Keratinocyte (primary cell): ENCODE measurements around the gene PAX7. TPM values are rescaled to one million over a fixed set of nuclear protein-coding genes. Genes with fewer than 3 reads are reported as not detected.

Source experiments
- DNase-seq: peaks from one replicate; pipeline ENCODE4 v3.0.0-alpha.2; 2011; ENCODE audit warnings: low read depth, missing footprints, low spot score
- FAIRE-seq: peaks from 2 replicates; lab custom pipeline; 2011; peaks lifted over from hg19 to GRCh38; lab: Jason Lieb, UNC
- H2AFZ ChIP-seq: 2 replicates; pipeline ENCODE4 v1.6.0; 2012; ENCODE audit warnings: low read length, control low read depth, inconsistent platforms; ENCODE audit not compliant: control insufficient read depth
- H3K27ac ChIP-seq: 2 replicates; pipeline ENCODE4 v1.5.1; 2011; ENCODE audit warnings: low read length; ENCODE audit not compliant: control insufficient read depth, insufficient read depth
- H3K27me3 ChIP-seq: 3 replicates; pipeline ENCODE4 v1.6.0; 2011; ENCODE audit warnings: low read length; ENCODE audit not compliant: control insufficient read depth, insufficient read depth; ENCODE audit errors: extremely low read depth
- H3K36me3 ChIP-seq, 2 experiments: 2 replicates in 1 of 2; 3 replicates in 1 of 2; pipeline ENCODE4 v1.5.1; 2011; ENCODE audit warnings: low read length in 2 of 2, mild to moderate bottlenecking in 1 of 2; ENCODE audit not compliant: control insufficient read depth in 2 of 2, insufficient read depth in 2 of 2; ENCODE audit errors: extremely low read depth in 1 of 2
- H3K4me1 ChIP-seq: 3 replicates; pipeline ENCODE4 v1.5.1; 2011; ENCODE audit warnings: low read length; ENCODE audit not compliant: control insufficient read depth, insufficient read depth; ENCODE audit errors: extremely low read depth
- H3K4me2 ChIP-seq: 3 replicates; pipeline ENCODE4 v1.6.0; 2011; ENCODE audit warnings: low read depth, low read length; ENCODE audit not compliant: control insufficient read depth, insufficient read depth; ENCODE audit errors: extremely low read depth
- H3K4me3 ChIP-seq, 3 experiments: fragments of 200-600 bp in 1 of 3; sonication (generic) in 1 of 3; 2 replicates in 2 of 3; 3 replicates in 1 of 3; pipeline ENCODE4 v1.5.1; 2011 to 2016; ENCODE audit warnings: low read length in 3 of 3, mild to moderate bottlenecking in 3 of 3, control low read depth in 2 of 3, inconsistent platforms in 1 of 3, low read depth in 1 of 3, mixed read lengths in 1 of 3, mixed run types in 1 of 3, moderate library complexity in 1 of 3; ENCODE audit not compliant: control insufficient read depth in 2 of 3, insufficient read depth in 2 of 3; ENCODE audit errors: extremely low read depth in 1 of 3
- H3K79me2 ChIP-seq: 2 replicates; pipeline ENCODE4 v1.6.0; 2012; ENCODE audit warnings: low read length; ENCODE audit not compliant: control insufficient read depth, insufficient read depth
- H3K9ac ChIP-seq: 3 replicates; pipeline ENCODE4 v1.6.0; 2011; ENCODE audit warnings: low read length; ENCODE audit not compliant: control insufficient read depth, insufficient read depth; ENCODE audit errors: extremely low read depth
- H3K9me1 ChIP-seq: 3 replicates; pipeline ENCODE4 v1.6.0; 2011; ENCODE audit warnings: low read length; ENCODE audit not compliant: control insufficient read depth, insufficient read depth; ENCODE audit errors: extremely low read depth
- H3K9me3 ChIP-seq: 2 replicates; pipeline ENCODE4 v1.5.1; 2012; ENCODE audit warnings: low read depth, low read length; ENCODE audit not compliant: control insufficient read depth
- H4K20me1 ChIP-seq: 3 replicates; pipeline ENCODE4 v1.6.0; 2011; ENCODE audit warnings: low read length; ENCODE audit not compliant: control insufficient read depth, insufficient read depth; ENCODE audit errors: extremely low read depth
- CTCF ChIP-seq, 3 experiments: IDR thresholded peaks in 1 of 3; conservative IDR thresholded peaks in 1 of 3; optimal IDR thresholded peaks in 1 of 3; 2 replicates in 2 of 3; 3 replicates in 1 of 3; pipeline versions ENCODE3 to v1.5.1; 2011; ENCODE audit warnings: low read length in 3 of 3, mild to moderate bottlenecking in 3 of 3, moderate library complexity in 2 of 3, control low read depth in 1 of 3, inconsistent platforms in 1 of 3; ENCODE audit not compliant: insufficient read depth in 2 of 3; ENCODE audit errors: extremely low read depth in 1 of 3
- EZH2 ChIP-seq: IDR thresholded peaks from one replicate; pipeline ENCODE4 v1.6.1; 2012; ENCODE audit warnings: inconsistent platforms, mild to moderate bottlenecking, low read length, moderate library complexity
- dilution Hi-C: fragments of 300-500 bp; cut with MboI; formaldehyde crosslinking; loops from one replicate; pipeline ENCODE4 v1.7.0; 2020; ENCODE audit warnings: low sequenced_read_pairs; ENCODE audit not compliant: extremely low pct_ligation_motif_present
- polyA plus RNA-seq, 5 experiments: library from polyadenylated mRNA; depleted of rRNA in 3 of 5; stranded (reverse) in 3 of 5; stranded (forward) in 1 of 5; unstranded in 1 of 5; fragments of >200 nt; gene quantifications; 1 replicate in 1 of 5; 2 replicates in 3 of 5; 3 replicates in 1 of 5; pipeline versions ENCODE4 v1.2.1 to v1.2.3, GENCODE V29; 2011 to 2012; ENCODE audit warnings: missing spikeins in 2 of 5, low read depth in 1 of 5, low replicate concordance in 1 of 5

PAX7 gene
- polyA plus RNA-seq, 1 donor (not counting 4 experiments of a cell fraction or from before 2014, with no cell fraction given), result not detected

DNA sequence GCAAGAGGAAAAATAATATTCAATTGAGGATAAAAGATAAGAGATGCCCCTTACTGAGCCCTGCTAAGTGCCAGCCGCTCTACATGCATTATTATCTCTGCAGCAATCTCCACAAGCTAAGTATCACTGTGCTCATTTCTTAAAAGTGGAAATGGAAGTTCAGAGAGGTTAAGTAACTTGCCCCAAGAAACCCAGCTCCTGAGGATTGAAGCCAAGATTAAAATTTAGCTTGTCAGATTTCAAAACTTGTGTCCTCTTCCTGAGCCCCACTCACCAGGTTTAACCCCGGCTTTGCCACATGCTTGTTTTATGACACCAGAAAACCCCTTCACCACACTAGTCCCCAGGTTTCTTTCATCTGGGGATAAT is 11.2 kb upstream of the PAX7 start:
- H3K27ac ChIP-seq, result no peak overlapping the region
- no peaks in the 10 kb centered on the region for H3K9me1 ChIP-seq
- H2AFZ ChIP-seq, result no peak overlapping the region
- H3K27me3 ChIP-seq, result peaks cover 18% of the 10 kb centered on the region
- H3K4me2 ChIP-seq, result no peak overlapping the region
- DNase-seq, result no peak
- dilution Hi-C loops, result no loop called here
- H3K4me1 ChIP-seq, result peaks cover 13% of the 10 kb centered on the region
- H3K79me2 ChIP-seq, result no peaks in the 10 kb centered on the region
- no peak overlapping the region for H3K9ac ChIP-seq
- no peaks in the 10 kb centered on the region for H3K36me3 ChIP-seq
- no peak overlapping the region for H3K4me3 ChIP-seq
- TF ChIP-seq EZH2 (no peak), CTCF (optimal IDR thresholded peaks at IDR 0.05 in 1 of 3, IDR thresholded peaks at IDR 0.05 in 1 of 3, conservative IDR thresholded peaks at IDR 0.05 in 1 of 3; ENCODE audit: extremely low read depth in 1 of 3, insufficient read depth in 2 of 3, low read length in 3 of 3) (no peak)
- no peaks in the 10 kb centered on the region for H4K20me1 ChIP-seq
- peak; percentile 32 for FAIRE-seq
- H3K9me3 ChIP-seq, result no peaks in the 10 kb centered on the region

GRCh38 chr1:18628511-18628910 is 2.1 kb upstream of the PAX7 start:
- Histone ChIP-seq H3K27me3 (peaks cover 88% of the 10 kb centered on the region), H3K4me3 (no peak overlapping the region), H3K27ac (no peak overlapping the region), H4K20me1 (no peaks in the 10 kb centered on the region), H2AFZ (no peak overlapping the region), H3K36me3 (no peaks in the 10 kb centered on the region), H3K4me2 (no peak overlapping the region), H3K9me3 (no peaks in the 10 kb centered on the region), H3K9me1 (no peaks in the 10 kb centered on the region), H3K4me1 (no peaks in the 10 kb centered on the region), H3K79me2 (no peaks in the 10 kb centered on the region), H3K9ac (no peak overlapping the region)
- TF ChIP-seq EZH2 (no peak), CTCF (optimal IDR thresholded peaks at IDR 0.05 in 1 of 3, IDR thresholded peaks at IDR 0.05 in 1 of 3, conservative IDR thresholded peaks at IDR 0.05 in 1 of 3; ENCODE audit: extremely low read depth in 1 of 3, insufficient read depth in 2 of 3, low read length in 3 of 3) (no peak)
- FAIRE-seq (no peak), DNase-seq (no peak)
- dilution Hi-C loops, result no loop called here
